ENCODE data around the gene RAE1. TPM values are rescaled to one million over a fixed set of nuclear protein-coding genes. Genes with fewer than 3 reads are reported as not detected.

Gene RAE1
- total RNA-seq, 1 donor from 2014 or later, result 15.3 TPM

DNA sequence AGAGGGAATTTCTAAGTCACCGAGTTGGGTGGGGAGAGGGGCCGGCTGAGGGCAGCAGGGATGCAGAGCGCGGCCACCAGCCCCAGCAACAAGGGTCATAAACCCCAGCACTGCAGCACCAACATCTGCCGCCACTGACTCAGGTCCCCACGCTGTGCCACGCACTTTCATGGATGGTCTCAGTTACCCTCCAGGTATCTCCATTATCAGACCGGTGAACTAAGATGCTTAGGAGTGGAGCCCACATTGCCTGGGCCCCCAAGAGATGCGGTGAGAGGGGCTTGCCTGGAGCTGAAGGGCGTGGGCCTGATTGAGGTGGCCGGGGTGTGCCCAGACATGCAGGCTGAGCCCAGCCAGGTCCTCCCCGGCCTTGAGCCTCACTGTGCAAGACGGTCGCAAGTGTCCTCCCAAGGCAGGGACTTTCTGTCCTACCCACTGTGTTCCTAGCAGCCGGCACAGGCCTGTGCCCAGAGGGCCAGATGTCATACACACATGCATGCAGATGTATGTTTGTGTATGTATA, 59.4 kb downstream of the RAE1 start:
- DNase-seq, result no peak
- no peak overlapping the region for H3K4me3 ChIP-seq
- no peaks in the 10 kb centered on the region for H3K9me3 ChIP-seq (replicated peaks)
- H3K27ac ChIP-seq (replicated peaks), result peak overlapping the region; percentile 33
- no peaks in the 10 kb centered on the region for H3K27me3 ChIP-seq (ENCODE audit: low read depth)
- intact Hi-C loops (cut with micrococcal nuclease), result no loop called here
- H3K4me1 ChIP-seq, result peaks cover 49% of the 10 kb centered on the region
- TF ChIP-seq, protein P1, sequence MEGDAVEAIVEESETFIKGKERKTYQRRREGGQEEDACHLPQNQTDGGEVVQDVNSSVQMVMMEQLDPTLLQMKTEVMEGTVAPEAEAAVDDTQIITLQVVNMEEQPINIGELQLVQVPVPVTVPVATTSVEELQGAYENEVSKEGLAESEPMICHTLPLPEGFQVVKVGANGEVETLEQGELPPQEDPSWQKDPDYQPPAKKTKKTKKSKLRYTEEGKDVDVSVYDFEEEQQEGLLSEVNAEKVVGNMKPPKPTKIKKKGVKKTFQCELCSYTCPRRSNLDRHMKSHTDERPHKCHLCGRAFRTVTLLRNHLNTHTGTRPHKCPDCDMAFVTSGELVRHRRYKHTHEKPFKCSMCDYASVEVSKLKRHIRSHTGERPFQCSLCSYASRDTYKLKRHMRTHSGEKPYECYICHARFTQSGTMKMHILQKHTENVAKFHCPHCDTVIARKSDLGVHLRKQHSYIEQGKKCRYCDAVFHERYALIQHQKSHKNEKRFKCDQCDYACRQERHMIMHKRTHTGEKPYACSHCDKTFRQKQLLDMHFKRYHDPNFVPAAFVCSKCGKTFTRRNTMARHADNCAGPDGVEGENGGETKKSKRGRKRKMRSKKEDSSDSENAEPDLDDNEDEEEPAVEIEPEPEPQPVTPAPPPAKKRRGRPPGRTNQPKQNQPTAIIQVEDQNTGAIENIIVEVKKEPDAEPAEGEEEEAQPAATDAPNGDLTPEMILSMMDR (IDR thresholded peaks at IDR 0.05; ENCODE audit: borderline replicate concordance), result no peak
- peaks cover 33% of the 10 kb centered on the region for H3K36me3 ChIP-seq

DNA sequence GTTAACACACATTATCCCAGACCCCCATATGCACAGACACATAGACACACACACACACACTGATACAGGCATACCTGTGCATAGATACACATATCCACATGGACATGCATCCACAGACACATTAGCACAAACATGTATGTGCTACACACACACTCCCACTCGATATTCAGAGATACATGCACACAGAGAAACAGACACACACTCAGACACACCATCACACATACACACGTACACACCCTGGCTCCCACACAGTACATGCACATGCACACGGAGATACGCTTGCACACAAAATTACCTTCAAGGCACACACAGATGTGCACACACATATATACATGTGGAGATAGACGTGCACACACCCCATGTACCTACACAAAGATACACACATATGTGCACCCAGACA, 59.9 kb downstream of the RAE1 start:
- TF ChIP-seq, protein P1 (IDR thresholded peaks at IDR 0.05; ENCODE audit: borderline replicate concordance), result no peak
- Histone ChIP-seq H3K4me3 (no peak overlapping the region), H3K9me3 (replicated peaks) (no peaks in the 10 kb centered on the region), H3K27ac (replicated peaks) (no peak overlapping the region), H3K27me3 (ENCODE audit: low read depth) (no peaks in the 10 kb centered on the region), H3K4me1 (peaks cover 45% of the 10 kb centered on the region), H3K36me3 (peaks cover 30% of the 10 kb centered on the region)
- intact Hi-C loops (cut with micrococcal nuclease), result no loop called here
- DNase-seq, result no peak

DNA sequence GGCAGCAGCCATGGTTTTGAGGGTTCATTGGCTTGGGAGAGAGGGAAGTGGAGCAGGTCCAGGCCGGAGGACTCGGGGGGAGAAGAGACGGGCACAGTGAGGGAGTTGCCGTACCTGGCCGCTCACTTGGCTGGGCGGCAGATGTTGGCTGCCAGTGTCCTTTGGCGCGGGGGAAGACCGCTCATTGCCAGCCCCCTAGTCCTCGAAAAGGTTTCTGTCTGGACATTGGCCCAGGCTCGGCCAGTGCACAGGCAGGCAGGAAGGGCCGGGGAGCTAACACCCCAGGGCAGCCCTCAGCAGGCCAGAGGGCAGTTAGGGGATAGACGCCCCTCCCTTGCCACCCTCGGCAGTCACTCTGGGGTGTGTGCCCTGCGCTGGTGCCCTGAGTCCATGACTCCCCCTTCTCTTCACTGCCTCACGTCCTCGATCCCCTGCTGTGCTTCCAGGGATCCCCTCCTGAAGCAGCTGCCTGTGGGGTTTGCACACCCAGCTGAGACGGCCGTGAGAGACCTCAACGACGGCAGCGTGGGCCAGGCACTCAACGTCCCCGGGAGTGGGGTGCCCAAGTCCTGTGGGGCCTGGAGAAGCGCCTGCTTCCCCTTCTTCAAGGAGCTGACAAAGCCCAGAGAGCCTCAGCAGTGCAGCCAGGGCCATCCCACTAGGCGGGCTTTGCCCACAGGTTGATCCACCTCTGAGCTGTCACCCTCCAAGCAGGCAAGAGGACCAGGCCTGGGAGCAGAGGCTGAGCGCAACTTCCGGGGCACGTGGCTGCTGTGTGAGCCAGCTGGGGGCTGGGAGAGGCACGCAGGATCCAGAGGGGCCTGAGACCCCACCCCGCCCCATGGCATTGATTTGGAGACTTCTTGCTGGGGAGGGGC, 60.6 kb downstream of the RAE1 start:
- TF ChIP-seq, protein P1 (IDR thresholded peaks at IDR 0.05; ENCODE audit: borderline replicate concordance), result no peak
- intact Hi-C loops (cut with micrococcal nuclease), result no loop called here
- H3K27ac ChIP-seq (replicated peaks), result no peak overlapping the region
- no peak overlapping the region for H3K4me3 ChIP-seq
- DNase-seq, result no peak
- no peaks in the 10 kb centered on the region for H3K27me3 ChIP-seq (ENCODE audit: low read depth)
- no peaks in the 10 kb centered on the region for H3K9me3 ChIP-seq (replicated peaks)
- peaks cover 23% of the 10 kb centered on the region for H3K36me3 ChIP-seq
- peaks cover 38% of the 10 kb centered on the region for H3K4me1 ChIP-seq

DNA sequence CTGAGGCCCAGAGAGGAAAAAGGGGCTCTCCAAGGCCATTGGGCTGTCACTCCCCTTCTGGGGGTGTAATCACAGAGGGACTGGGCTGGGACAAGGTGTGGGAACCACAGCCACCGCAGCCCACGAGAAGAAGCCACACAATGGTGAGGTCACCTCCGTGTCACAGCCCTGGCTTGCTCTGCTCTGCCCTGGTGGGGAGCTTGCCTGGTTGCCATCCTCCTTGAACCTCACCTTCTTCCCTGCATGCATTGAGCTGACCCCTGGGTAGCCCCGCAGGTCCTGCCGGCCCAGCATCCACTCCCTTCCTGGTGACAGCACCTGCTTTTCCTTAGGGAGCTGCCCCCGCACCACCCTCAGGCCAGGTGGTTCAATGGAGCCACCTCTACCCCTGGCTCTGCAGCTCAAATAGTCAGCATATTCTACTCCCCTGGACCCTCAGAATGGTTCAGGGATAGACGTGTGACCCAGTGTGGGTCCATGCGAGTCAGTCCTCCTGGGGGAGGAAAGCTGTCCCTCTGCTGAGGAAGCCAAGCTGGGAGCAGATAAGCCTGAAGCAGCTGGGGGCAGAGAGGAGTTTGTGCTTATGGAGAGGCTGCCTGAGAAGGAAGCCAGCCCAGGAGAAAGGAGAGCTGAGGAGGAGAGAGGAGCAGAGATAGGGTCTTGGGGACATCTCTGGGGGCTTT, 61.4 kb downstream of the RAE1 start:
- DNase-seq, result no peak
- Histone ChIP-seq H3K36me3 (peaks cover 22% of the 10 kb centered on the region), H3K27me3 (ENCODE audit: low read depth) (no peaks in the 10 kb centered on the region), H3K27ac (replicated peaks) (no peak overlapping the region), H3K4me3 (no peak overlapping the region), H3K9me3 (replicated peaks) (no peaks in the 10 kb centered on the region), H3K4me1 (peaks cover 31% of the 10 kb centered on the region)
- intact Hi-C loops (cut with micrococcal nuclease), result no loop called here
- TF ChIP-seq, protein P1 (IDR thresholded peaks at IDR 0.05; ENCODE audit: borderline replicate concordance), result no peak

DNA sequence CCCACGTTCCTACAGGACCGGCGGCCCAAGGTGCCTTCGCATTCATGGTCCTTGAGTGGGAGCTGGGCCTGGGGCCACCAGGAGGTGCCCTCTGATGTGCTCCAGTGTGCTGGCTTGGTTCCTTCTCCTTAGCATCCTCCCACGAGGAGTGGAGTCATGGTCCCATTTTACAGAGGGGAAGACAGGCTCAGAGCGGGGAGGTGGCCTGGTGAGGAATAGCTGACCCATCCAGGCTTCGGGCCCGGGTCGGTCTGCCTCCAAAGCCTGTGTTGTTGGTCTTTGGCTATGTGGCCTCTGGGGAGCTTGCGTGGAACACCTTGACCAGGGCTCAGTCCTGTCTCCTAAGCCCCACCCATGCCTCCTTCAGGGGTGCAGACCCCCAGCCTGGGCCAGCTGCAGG, 62.9 kb downstream of the RAE1 start:
- Histone ChIP-seq H3K27me3 (ENCODE audit: low read depth) (no peaks in the 10 kb centered on the region), H3K9me3 (replicated peaks) (no peaks in the 10 kb centered on the region), H3K4me1 (peaks cover 16% of the 10 kb centered on the region), H3K4me3 (no peak overlapping the region), H3K27ac (replicated peaks) (no peak overlapping the region), H3K36me3 (peaks cover 7% of the 10 kb centered on the region)
- DNase-seq, result no peak
- TF ChIP-seq, protein P1 (IDR thresholded peaks at IDR 0.05; ENCODE audit: borderline replicate concordance), result no peak
- intact Hi-C loops (cut with micrococcal nuclease), result no loop called here

Measured in left ventricle myocardium inferior (tissue), 1 donor.